ENCODE data around the gene NOL4. TPM values are rescaled to one million over a fixed set of nuclear protein-coding genes. Genes with fewer than 3 reads are reported as not detected.

The NOL4 gene
- total RNA-seq, 1 experiment from 2014 or later, result 1.1 TPM

DNA sequence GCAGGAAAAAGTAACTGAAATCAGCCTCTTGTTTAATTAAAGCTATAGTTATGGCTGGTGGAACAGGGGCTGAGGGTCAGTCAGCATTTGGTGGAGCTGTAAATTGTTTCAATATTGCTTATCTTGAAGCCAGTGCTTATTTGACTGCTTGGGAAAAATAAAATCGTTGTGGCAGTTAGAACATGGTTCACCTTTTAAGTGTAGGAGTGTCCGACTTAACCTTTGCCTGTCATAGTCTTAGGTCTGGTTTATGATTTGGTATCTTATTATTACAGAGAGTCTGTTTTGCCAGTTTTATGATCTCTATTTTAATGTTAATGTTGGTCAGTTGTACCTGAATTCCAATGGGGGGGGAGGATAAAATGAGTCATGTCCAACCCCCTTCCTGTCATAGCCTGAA, 27.2 kb upstream of the NOL4 start:
- ATAC-seq, result no peak
- Histone ChIP-seq H3K4me3 (ENCODE audit: low read depth in 2 of 2, low read length in 2 of 2) (no peak overlapping the region), H3K27ac (ENCODE audit: low read length) (no peak overlapping the region), H3K27me3 (ENCODE audit: control insufficient read depth, insufficient read depth, low read length) (no peaks in the 10 kb centered on the region), H3K9me3 (ENCODE audit: control insufficient read depth, insufficient read depth, low read depth, low read length) (no peaks in the 10 kb centered on the region), H3K4me1 (ENCODE audit: control insufficient read depth, insufficient read depth, low read length) (no peaks in the 10 kb centered on the region), H3K36me3 (ENCODE audit: control insufficient read depth, insufficient read depth, low read length) (no peaks in the 10 kb centered on the region)
- intact Hi-C loops (cut with micrococcal nuclease; ENCODE audit: unreplicated experiment), result no loop called here
- POLR2A ChIA-PET, result no interaction called here
- no peak for TF ChIP-seq POLR2AphosphoS5 (IDR thresholded peaks at IDR 0.05; ENCODE audit: low read depth, low read length)
- no peak for DNase-seq (ENCODE audit: low read depth, low spot score)
- BruUV-seq (replicated peaks), result no TSS peak
- in situ Hi-C loops (cut with HindIII; ENCODE audit: low pct_unique_long_range_greater_than_20kb, low sequenced_read_pairs), result no loop called here
- CTCF ChIA-PET, result no interaction called here

DNA sequence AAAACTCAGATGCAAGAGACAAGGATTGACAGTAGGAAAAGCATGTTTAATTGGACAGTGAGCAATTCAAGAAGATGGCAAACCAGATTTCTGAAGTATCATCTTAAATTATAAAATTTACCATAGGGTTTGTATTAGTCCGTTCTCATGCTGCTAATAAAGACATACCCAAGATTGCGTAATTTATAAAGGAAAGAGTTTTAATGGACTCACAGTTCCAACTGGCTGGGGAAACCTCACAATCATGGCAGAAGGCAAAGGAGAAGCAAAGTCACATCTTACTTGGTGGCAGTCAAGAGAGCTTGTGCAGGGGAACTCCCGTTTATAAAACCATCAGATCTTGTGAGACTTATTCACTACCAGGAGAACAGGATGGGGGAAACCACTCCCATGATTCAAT, 24.0 kb upstream of the NOL4 start:
- intact Hi-C loops (cut with micrococcal nuclease; ENCODE audit: unreplicated experiment) (no loop called here), in situ Hi-C loops (cut with HindIII; ENCODE audit: low pct_unique_long_range_greater_than_20kb, low sequenced_read_pairs) (no loop called here)
- ATAC-seq (no peak), DNase-seq (ENCODE audit: low read depth, low spot score) (no peak)
- Histone ChIP-seq H3K27ac (ENCODE audit: low read length) (no peak overlapping the region), H3K27me3 (ENCODE audit: control insufficient read depth, insufficient read depth, low read length) (no peaks in the 10 kb centered on the region), H3K9me3 (ENCODE audit: control insufficient read depth, insufficient read depth, low read depth, low read length) (no peaks in the 10 kb centered on the region), H3K36me3 (ENCODE audit: control insufficient read depth, insufficient read depth, low read length) (no peaks in the 10 kb centered on the region), H3K4me3 (ENCODE audit: low read depth in 2 of 2, low read length in 2 of 2) (no peak overlapping the region), H3K4me1 (ENCODE audit: control insufficient read depth, insufficient read depth, low read length) (no peaks in the 10 kb centered on the region)
- TF ChIP-seq TCF7L2 (IDR thresholded peaks at IDR 0.05; ENCODE audit: low read depth, low read length) (no peak), POLR2AphosphoS5 (IDR thresholded peaks at IDR 0.05; ENCODE audit: low read depth, low read length) (no peak), SIN3A (IDR thresholded peaks at IDR 0.05; ENCODE audit: borderline replicate concordance, insufficient read depth, low read depth, low read length) (no peak)
- TF ChIP-seq, protein P1, sequence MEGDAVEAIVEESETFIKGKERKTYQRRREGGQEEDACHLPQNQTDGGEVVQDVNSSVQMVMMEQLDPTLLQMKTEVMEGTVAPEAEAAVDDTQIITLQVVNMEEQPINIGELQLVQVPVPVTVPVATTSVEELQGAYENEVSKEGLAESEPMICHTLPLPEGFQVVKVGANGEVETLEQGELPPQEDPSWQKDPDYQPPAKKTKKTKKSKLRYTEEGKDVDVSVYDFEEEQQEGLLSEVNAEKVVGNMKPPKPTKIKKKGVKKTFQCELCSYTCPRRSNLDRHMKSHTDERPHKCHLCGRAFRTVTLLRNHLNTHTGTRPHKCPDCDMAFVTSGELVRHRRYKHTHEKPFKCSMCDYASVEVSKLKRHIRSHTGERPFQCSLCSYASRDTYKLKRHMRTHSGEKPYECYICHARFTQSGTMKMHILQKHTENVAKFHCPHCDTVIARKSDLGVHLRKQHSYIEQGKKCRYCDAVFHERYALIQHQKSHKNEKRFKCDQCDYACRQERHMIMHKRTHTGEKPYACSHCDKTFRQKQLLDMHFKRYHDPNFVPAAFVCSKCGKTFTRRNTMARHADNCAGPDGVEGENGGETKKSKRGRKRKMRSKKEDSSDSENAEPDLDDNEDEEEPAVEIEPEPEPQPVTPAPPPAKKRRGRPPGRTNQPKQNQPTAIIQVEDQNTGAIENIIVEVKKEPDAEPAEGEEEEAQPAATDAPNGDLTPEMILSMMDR (IDR thresholded peaks at IDR 0.05), result no peak
- TF ChIP-seq, protein P2, sequence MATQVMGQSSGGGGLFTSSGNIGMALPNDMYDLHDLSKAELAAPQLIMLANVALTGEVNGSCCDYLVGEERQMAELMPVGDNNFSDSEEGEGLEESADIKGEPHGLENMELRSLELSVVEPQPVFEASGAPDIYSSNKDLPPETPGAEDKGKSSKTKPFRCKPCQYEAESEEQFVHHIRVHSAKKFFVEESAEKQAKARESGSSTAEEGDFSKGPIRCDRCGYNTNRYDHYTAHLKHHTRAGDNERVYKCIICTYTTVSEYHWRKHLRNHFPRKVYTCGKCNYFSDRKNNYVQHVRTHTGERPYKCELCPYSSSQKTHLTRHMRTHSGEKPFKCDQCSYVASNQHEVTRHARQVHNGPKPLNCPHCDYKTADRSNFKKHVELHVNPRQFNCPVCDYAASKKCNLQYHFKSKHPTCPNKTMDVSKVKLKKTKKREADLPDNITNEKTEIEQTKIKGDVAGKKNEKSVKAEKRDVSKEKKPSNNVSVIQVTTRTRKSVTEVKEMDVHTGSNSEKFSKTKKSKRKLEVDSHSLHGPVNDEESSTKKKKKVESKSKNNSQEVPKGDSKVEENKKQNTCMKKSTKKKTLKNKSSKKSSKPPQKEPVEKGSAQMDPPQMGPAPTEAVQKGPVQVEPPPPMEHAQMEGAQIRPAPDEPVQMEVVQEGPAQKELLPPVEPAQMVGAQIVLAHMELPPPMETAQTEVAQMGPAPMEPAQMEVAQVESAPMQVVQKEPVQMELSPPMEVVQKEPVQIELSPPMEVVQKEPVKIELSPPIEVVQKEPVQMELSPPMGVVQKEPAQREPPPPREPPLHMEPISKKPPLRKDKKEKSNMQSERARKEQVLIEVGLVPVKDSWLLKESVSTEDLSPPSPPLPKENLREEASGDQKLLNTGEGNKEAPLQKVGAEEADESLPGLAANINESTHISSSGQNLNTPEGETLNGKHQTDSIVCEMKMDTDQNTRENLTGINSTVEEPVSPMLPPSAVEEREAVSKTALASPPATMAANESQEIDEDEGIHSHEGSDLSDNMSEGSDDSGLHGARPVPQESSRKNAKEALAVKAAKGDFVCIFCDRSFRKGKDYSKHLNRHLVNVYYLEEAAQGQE (IDR thresholded peaks at IDR 0.05; ENCODE audit: insufficient read depth in 1 of 2, low read depth in 2 of 2, low read length in 1 of 2), result no peak
- ChIA-PET CTCF (no interaction called here), POLR2A (no interaction called here)
- BruUV-seq (replicated peaks), result no TSS peak

DNA sequence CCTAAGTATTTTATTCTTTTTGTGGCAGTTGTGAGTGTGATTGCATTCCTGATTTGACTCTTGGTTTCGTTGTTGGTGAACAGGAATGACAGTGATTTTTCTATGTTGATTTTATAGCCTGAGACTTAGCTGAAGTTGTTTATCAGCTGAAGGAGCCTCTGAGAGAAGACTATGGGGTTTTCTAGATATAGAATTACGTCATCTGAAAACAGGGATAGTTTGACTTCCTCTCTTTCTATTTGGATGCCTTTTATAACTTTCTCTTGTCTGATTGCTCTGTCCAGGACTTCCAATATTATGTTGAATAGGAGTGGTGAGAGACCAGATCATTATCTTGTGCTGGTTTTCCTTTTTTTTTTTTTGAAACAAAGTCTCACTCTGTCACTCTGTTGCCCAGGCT, 18.0 kb upstream of the NOL4 start:
- Histone ChIP-seq H3K4me1 (ENCODE audit: control insufficient read depth, insufficient read depth, low read length) (no peaks in the 10 kb centered on the region), H3K27ac (ENCODE audit: low read length) (no peak overlapping the region), H3K9me3 (ENCODE audit: control insufficient read depth, insufficient read depth, low read depth, low read length) (no peaks in the 10 kb centered on the region), H3K27me3 (ENCODE audit: control insufficient read depth, insufficient read depth, low read length) (no peaks in the 10 kb centered on the region), H3K36me3 (ENCODE audit: control insufficient read depth, insufficient read depth, low read length) (no peaks in the 10 kb centered on the region), H3K4me3 (ENCODE audit: low read depth in 2 of 2, low read length in 2 of 2) (no peak overlapping the region)
- ChIA-PET POLR2A (no interaction called here), CTCF (no interaction called here)
- DNase-seq (ENCODE audit: low read depth, low spot score) (no peak), ATAC-seq (no peak)
- intact Hi-C loops (cut with micrococcal nuclease; ENCODE audit: unreplicated experiment) (no loop called here), in situ Hi-C loops (cut with HindIII; ENCODE audit: low pct_unique_long_range_greater_than_20kb, low sequenced_read_pairs) (no loop called here)
- no TSS peak for BruUV-seq (replicated peaks)
- TF ChIP-seq, protein P2 (IDR thresholded peaks at IDR 0.05; ENCODE audit: insufficient read depth in 1 of 2, low read depth in 2 of 2, low read length in 1 of 2), result no peak
- TF ChIP-seq POLR2AphosphoS5 (IDR thresholded peaks at IDR 0.05; ENCODE audit: low read depth, low read length) (no peak), SIN3A (IDR thresholded peaks at IDR 0.05; ENCODE audit: borderline replicate concordance, insufficient read depth, low read depth, low read length) (no peak), TCF7L2 (IDR thresholded peaks at IDR 0.05; ENCODE audit: low read depth, low read length) (no peak)
- TF ChIP-seq, protein P1 (IDR thresholded peaks at IDR 0.05), result no peak

Data from Panc1 (cell line).